PFSK-1 (cell line): Measurements from ENCODE around the gene CAMKV.

ENCODE experiments used
- FOXP2 ChIP-seq: optimal IDR thresholded peaks from 2 replicates; pipeline ENCODE3; 2011; ENCODE audit warnings: borderline replicate concordance, control low read depth, inconsistent platforms; ENCODE audit not compliant: insufficient read depth; ENCODE audit errors: extremely low read length, extremely low read depth
- POLR2AphosphoS5 ChIP-seq: IDR thresholded peaks from 2 replicates; pipeline ENCODE4 v1.6.1; 2012; ENCODE audit warnings: low read depth, mild to moderate bottlenecking, control low read depth, low read length, moderate library complexity
- SIN3A ChIP-seq: IDR thresholded peaks from 2 replicates; pipeline ENCODE4 v1.6.1; 2012; ENCODE audit warnings: mild to moderate bottlenecking, low read length, moderate library complexity, borderline replicate concordance; ENCODE audit not compliant: insufficient read depth
- TAF1 ChIP-seq: IDR thresholded peaks from 2 replicates; pipeline ENCODE4 v1.6.1; 2012; ENCODE audit warnings: low read length, control low read depth, borderline replicate concordance; ENCODE audit not compliant: insufficient read depth
- TF ChIP-seq, protein P1 (sequence below), 2 experiments: IDR thresholded peaks; 2 replicates each; pipeline versions ENCODE4 v1.6.1 to v1.8.0; 2011 to 2012; ENCODE audit warnings: low read depth in 2 of 2, low read length in 2 of 2, control low read depth in 1 of 2, inconsistent platforms in 1 of 2, mild to moderate bottlenecking in 1 of 2, moderate library complexity in 1 of 2; ENCODE audit not compliant: insufficient read depth in 1 of 2

CAMKV gene

DNA sequence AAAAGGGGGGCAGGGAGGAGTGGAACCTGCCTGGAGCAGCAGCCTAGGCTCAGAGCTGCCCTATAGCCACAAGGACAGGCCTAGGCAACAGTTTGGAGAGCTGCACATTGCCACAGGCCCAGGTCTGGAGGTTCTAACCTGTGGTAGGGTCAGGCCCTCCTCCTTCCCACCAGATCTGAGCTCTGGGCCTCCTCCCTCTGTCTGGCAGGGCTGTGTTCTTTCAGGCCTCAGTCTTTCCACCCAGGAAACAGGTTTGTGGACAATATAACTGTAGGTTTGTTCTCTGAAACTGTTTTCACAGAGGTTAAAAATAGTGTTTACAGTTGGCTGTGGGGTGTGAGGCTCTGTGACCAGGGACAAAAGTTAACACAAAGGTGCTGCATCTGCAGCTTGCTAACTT is 9.0 kb upstream of the CAMKV start:
- TF ChIP-seq FOXP2 (no peak), SIN3A (no peak), TAF1 (no peak), POLR2AphosphoS5 (no peak)
- TF ChIP-seq, protein P1, sequence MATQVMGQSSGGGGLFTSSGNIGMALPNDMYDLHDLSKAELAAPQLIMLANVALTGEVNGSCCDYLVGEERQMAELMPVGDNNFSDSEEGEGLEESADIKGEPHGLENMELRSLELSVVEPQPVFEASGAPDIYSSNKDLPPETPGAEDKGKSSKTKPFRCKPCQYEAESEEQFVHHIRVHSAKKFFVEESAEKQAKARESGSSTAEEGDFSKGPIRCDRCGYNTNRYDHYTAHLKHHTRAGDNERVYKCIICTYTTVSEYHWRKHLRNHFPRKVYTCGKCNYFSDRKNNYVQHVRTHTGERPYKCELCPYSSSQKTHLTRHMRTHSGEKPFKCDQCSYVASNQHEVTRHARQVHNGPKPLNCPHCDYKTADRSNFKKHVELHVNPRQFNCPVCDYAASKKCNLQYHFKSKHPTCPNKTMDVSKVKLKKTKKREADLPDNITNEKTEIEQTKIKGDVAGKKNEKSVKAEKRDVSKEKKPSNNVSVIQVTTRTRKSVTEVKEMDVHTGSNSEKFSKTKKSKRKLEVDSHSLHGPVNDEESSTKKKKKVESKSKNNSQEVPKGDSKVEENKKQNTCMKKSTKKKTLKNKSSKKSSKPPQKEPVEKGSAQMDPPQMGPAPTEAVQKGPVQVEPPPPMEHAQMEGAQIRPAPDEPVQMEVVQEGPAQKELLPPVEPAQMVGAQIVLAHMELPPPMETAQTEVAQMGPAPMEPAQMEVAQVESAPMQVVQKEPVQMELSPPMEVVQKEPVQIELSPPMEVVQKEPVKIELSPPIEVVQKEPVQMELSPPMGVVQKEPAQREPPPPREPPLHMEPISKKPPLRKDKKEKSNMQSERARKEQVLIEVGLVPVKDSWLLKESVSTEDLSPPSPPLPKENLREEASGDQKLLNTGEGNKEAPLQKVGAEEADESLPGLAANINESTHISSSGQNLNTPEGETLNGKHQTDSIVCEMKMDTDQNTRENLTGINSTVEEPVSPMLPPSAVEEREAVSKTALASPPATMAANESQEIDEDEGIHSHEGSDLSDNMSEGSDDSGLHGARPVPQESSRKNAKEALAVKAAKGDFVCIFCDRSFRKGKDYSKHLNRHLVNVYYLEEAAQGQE (IDR thresholded peaks at IDR 0.05; ENCODE audit: insufficient read depth in 1 of 2, low read depth in 2 of 2, low read length in 2 of 2): no peak

GRCh38 chr3:49877716-49878115 is 8.0 kb upstream of the CAMKV start:
- TF ChIP-seq, protein P1 (IDR thresholded peaks at IDR 0.05; ENCODE audit: insufficient read depth in 1 of 2, low read depth in 2 of 2, low read length in 2 of 2): no peak
- no peak for TF ChIP-seq SIN3A
- TF ChIP-seq FOXP2: no peak
- TF ChIP-seq POLR2AphosphoS5: no peak
- no peak for TF ChIP-seq TAF1

DNA sequence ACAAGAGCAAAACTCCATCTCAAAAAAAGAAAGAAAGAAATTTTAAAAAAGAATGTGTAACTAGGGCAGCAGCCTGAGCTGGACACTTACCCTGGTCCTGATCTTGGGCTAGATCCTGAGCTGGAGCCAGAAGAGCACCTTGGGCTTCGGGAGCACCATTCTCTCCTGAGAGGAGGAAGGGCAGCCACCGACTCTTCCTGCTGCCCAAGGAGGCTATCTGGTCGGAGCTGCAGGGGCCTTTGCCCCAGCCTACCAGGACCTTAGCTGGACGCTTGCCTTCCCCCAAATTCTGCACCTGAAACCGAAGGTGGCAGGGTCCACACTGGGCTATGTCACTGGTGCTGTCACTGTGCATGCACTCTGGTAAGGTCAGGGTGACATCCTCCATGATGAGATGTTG is 6.9 kb upstream of the CAMKV start:
- TF ChIP-seq SIN3A: no peak
- TF ChIP-seq FOXP2: no peak
- TF ChIP-seq, protein P1 (IDR thresholded peaks at IDR 0.05; ENCODE audit: insufficient read depth in 1 of 2, low read depth in 2 of 2, low read length in 2 of 2): no peak
- TF ChIP-seq POLR2AphosphoS5: no peak
- TF ChIP-seq TAF1: no peak

GRCh38 chr3:49873623-49874022 is 3.9 kb upstream of the CAMKV start:
- TF ChIP-seq FOXP2 (no peak), POLR2AphosphoS5 (no peak), TAF1 (no peak), SIN3A (no peak)
- TF ChIP-seq, protein P1 (IDR thresholded peaks at IDR 0.05; ENCODE audit: insufficient read depth in 1 of 2, low read depth in 2 of 2, low read length in 2 of 2): no peak

GRCh38 chr3:49872801-49873281 is 3.1 kb upstream of the CAMKV start:
- no peak for TF ChIP-seq FOXP2
- TF ChIP-seq, protein P1 (IDR thresholded peaks at IDR 0.05; ENCODE audit: insufficient read depth in 1 of 2, low read depth in 2 of 2, low read length in 2 of 2): no peak
- TF ChIP-seq POLR2AphosphoS5: no peak
- TF ChIP-seq TAF1: no peak
- no peak for TF ChIP-seq SIN3A
